ENCODE results near the gene RANGRF.
"Not testable (repeated sequence)": the region's sequence is repeated elsewhere in the genome, so short reads cannot be mapped to it uniquely, and the experiment has no call there.

RANGRF gene, protein sequence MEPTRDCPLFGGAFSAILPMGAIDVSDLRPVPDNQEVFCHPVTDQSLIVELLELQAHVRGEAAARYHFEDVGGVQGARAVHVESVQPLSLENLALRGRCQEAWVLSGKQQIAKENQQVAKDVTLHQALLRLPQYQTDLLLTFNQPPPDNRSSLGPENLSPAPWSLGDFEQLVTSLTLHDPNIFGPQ

DNA sequence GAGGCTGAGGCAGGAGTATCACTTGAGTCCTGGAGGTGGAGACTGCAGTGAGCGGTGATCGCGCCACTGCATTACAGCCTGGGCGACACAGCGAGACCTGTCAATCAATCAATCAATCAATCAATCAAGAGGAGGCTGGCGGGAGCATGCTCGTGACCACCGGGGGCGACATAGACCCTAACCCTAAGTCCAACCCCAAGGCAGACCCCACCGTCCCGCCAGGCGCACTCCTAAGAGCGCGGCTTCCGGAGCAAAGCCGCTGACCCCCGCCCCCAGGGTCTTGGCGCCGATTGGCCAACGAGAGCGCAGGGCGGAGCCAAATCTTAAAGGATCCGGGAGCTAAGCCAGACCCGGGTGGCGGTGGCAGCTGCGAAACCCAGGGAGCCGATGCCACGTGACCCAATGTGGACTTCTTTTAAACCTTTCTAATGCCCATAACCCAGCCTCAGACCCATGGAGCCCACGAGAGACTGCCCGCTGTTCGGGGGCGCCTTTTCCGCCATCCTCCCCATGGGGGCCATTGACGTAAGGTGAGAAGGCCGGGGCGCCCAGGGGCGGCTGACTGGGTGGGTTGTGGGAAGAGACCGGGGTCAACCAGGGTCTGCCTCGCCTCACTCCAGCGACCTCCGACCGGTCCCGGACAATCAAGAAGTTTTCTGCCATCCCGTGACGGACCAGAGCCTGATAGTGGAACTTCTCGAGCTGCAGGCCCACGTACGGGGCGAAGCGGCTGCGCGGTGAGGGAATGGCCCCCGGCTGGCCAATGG, at the start of gene RANGRF:
Gene RANGRF (plus strand): TSS at position 335 of the 767 bp plus-strand sequence. CDS start 119 bp downstream, at position 454.
- DNase-seq (ENCODE audit: low spot score) = peak; percentile 94

DNA sequence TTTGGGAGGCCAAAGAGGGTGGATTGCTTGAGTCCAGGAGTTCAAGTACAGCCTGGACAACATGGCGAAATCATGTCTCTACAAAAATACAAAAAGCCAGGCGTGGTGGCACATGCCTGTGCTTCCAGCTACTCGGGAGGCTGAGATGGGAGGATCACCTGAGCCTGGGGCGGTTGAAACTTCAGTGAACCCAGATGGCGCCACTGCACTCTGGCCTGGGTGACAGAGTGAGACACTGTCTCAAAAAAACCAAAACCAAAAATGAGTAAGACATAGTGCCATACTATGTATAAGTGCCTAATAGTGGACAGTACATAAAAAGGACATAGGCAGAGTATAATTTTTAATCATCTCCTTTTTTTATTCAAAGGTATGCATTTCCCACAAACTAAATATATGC, 44.6 kb upstream of the RANGRF start:
- no peak for DNase-seq (ENCODE audit: low spot score)

DNA sequence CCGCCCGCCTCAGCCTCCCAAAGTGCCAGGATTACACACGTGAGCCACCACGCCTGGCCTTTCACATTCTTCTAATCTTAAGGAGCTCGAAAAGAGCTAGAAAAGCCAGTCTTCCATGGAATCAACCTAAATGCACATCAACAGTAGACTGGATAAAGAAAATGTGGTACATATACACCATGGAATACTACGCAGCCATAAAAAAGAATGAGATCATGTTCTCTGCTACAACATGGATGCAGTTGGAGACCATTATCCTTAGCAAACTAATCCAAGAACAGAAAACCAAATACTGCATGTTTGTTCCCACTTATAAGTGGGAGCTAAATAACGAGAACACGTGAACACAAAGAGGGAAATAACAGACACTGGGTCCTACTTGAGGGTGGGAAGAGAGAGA, 43.7 kb upstream of the RANGRF start:
- DNase-seq (ENCODE audit: low spot score) = no peak

DNA sequence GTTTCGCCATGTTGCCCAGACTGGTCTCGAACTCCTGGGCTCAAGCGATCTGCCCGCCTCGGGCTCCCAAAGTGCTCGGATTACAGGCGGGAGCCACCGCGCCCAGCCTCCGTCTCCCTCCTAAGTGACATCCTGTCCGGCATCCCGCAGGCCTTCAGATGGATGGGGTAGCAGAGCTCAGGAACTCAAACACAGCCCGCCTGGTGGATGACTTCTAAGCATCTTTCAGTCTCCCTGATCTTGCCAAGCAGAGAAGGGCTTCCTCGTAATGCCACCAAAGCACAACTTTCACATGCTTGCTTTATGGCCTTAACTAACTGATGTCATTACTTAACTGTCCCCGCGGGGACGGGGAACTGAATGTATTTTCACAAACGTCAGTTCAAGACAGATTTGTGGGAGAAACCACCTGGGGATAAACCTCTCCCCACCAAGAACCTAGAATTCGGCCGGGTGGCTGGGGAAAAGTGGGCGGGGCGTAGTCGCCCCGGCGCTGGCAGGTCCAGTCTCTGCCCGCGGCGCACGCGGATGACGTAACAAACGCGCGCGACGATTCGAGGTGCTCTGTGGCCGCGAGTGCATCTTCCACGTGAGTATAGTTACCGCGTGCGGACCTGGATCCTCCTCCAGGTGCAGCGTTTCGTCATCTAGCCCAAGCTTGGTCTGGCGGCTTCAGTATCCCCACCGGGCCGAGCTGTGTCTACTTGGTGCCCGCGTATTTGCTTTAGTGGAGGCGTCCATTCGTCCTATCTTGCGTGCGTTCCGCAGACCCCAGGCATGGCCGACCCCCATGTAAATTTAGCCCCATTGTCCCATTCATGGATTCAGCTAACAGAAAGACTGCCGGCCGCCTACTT, 39.5 kb upstream of the RANGRF start, which contains the start of gene PFAS:
Gene PFAS (plus strand): TSS at position 539 of the 857 bp plus-strand sequence. CDS start 4,649 bp downstream, outside the sequence.
- DNase-seq (ENCODE audit: low spot score) = peak; percentile 80

DNA sequence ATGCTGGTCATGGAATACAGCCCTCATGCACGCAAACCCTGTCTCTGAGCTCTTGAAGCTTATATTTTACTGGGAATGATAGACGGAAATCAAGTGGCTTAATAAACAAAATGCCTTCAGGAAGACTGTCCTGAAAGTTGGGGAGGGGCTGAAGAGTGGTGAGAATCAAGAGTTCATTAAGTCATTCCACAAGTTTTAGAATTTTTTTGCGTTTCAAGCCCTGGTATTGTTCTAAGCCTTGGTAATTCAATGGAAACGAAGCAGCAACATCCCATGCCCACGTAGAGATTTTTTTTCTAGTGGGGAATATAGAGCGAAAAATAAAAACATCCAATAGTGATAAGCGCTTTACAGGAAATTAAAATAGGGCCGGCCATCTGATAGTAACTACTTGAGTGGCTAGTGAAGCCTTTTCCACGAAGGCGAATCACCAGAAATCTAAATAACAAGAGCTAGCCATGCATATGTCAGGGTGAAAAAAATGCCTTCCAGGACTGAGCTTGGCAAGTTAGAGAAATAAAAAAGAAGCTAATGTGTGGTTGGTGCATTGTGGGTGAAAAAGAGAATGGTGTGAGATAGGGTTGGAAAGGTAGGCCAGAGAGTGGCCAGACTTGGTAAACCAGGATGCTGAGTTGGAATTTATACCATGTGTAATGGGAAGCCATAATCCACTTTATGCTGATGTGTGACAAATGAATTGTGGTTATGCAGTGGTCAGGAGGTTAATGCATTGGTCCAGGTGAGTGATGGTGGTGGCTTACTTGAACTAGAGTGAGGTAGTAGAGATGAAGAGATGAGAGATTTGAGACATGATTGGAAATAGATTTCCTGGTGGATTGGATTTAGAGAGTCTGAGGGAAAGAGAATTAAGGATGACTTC, 38.6 kb upstream of the RANGRF start:
- no peak for DNase-seq (ENCODE audit: low spot score)

DNA sequence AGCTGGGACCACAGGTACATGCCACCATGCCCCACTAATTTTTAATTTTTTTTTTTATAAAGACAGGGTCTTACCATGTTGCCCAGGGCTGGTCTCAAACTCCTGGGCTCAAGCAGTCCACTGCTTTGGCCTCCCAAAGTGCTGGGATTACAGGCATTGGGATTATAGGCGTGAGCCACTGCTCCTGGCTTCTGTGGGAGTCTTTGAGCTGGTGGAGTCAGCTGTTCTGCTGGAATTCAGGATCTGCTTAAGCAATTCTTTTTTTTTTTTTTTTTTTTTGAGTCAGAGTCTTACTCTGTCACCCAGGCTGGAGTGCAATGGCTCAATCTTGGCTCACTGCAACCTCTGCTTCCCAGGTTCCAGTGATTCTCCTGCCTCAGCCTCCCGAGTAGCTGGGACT, 37.1 kb upstream of the RANGRF start:
- DNase-seq (ENCODE audit: low spot score) = not testable (repeated sequence)

DNA sequence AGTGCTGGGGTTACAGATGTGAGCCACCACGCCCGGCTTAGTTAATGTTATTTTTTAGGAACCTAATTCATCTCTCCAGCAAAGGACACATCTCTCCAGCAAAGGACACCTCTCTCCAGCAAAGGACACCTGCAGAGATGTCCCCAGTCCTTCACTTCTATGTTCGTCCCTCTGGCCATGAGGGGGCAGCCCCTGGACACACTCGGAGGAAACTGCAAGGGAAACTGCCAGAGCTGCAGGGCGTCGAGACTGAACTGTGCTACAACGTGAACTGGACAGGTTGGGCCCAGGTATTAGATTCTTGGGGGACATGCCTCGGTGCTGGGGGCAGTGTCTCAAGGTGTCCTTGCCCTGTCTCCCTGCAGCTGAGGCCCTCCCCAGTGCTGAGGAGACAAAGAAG, 34.7 kb upstream of the RANGRF start:
- no peak for DNase-seq (ENCODE audit: low spot score)

DNA sequence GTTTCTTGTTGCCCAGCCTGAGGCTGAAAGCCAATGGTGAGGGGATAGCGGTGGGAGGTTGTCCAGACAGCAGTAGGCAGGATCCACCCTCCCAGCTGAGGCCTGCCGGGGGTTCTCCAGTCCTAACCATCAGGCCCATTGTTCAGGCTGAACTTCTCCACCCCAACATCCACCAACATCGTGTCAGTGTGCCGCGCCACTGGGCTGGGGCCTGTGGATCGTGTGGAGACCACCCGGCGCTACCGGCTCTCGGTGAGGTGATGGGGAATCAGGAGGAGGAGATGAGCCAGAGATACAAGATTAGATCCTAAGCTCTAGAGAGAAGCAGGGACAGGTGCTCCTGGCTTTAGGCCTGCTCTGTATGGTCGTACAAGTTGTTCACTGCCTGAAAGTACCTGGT, 33.6 kb upstream of the RANGRF start:
- no peak for DNase-seq (ENCODE audit: low spot score)

DNA sequence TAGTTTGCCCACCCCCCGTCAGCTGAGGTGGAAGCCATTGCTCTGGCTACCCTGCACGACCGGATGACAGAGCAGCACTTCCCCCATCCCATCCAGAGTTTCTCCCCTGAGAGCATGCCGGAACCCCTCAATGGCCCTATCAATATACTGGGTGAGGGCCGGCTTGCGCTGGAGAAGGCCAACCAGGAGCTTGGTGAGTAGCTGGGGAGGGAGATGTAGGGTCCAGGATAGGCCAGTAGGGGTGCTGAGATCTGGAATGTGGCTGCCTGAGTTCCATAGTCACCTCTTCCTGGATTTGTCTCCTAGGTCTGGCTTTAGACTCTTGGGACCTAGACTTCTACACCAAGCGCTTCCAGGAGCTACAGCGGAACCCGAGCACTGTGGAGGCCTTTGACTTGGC, 33.0 kb upstream of the RANGRF start:
- no peak for DNase-seq (ENCODE audit: low spot score)

DNA sequence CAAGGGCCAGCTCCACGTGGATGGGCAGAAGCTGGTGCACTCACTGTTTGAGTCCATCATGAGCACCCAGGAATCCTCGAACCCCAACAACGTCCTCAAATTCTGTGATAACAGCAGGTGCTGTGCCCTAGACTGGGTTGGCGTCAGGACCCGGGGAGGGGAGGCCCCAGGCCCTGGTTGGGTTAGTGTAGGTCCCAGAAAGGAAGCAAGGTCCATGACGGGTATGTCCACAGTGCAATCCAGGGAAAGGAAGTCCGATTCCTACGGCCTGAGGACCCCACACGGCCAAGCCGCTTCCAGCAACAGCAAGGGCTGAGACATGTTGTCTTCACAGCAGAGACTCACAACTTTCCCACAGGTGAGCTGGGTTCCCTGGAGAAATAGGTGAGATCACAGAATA, 32.2 kb upstream of the RANGRF start:
- DNase-seq (ENCODE audit: low spot score) = no peak

DNA sequence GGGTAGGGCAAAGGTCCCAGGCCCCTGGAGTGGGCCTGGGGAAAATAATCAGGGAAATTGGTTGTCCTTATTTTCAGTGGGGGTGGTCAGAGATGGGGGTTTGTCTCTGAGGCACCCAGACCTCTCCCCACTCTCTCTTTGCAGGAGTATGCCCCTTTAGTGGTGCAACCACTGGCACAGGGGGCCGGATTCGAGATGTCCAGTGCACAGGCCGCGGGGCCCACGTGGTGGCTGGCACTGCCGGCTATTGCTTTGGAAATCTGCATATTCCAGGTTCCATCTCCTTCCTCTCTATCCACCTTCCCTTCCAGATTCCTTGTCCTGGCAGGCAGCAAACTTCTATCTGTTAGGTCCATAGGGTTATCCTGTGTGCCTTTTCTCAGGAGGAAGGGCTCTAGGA, 31.8 kb upstream of the RANGRF start:
- no peak for DNase-seq (ENCODE audit: low spot score)

DNA sequence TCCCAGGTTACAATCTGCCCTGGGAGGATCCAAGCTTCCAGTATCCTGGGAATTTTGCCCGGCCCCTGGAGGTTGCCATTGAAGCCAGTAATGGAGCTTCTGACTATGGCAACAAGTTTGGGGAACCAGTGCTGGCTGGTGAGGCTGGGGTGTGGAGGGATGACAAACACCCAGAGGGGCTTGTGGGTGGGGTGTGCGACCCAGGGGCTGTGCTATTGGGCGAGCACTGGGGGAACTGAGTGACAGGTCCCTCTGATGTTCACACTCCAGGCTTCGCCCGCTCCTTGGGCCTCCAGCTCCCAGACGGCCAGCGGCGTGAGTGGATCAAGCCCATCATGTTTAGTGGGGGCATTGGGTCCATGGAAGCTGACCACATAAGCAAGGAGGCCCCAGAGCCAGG, 30.7 kb upstream of the RANGRF start:
- no peak for DNase-seq (ENCODE audit: low spot score)

DNA sequence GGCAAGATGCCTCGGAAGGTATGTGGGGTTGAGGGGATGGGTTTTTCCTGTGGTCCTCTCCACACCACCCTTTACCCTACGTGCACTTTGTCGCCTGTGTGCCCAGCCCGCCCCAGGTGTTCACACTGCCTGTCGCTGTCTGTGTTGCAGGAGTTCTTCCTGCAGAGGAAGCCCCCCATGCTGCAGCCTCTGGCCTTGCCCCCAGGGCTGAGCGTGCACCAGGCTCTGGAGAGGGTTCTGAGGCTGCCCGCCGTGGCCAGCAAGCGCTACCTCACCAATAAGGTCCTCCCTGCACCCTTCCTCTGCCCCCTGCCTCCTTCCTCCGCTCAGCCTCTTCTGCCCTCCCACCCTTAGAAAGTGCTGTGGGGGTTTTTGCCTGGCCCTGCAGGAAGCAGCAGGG, 24.1 kb upstream of the RANGRF start:
- DNase-seq (ENCODE audit: low spot score) = no peak

DNA sequence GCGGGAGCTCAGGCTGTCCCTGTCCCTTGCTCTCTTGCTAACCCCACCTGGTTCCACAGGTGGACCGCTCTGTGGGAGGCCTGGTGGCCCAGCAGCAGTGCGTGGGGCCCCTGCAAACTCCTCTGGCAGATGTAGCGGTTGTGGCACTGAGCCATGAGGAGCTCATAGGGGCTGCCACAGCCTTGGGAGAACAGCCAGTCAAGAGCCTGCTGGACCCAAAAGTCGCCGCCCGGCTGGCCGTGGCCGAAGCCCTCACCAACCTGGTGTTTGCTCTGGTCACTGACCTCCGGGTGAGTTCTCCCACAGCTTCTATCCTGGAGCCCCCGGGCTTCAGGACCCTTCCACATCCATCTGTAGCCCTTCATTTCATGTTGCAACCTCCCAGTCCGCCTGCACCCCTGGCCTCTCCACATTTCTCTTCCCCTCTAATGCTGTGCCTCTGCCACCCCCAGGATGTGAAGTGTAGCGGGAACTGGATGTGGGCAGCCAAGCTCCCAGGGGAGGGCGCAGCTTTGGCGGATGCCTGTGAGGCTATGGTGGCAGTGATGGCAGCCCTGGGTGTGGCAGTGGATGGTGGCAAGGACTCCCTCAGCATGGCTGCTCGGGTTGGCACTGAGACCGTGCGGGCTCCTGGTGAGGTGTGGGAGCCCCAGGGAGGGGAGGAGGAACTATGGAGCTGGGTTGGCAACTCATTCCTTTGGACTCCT, 23.5 kb upstream of the RANGRF start:
- DNase-seq (ENCODE audit: low spot score) = no peak

DNA sequence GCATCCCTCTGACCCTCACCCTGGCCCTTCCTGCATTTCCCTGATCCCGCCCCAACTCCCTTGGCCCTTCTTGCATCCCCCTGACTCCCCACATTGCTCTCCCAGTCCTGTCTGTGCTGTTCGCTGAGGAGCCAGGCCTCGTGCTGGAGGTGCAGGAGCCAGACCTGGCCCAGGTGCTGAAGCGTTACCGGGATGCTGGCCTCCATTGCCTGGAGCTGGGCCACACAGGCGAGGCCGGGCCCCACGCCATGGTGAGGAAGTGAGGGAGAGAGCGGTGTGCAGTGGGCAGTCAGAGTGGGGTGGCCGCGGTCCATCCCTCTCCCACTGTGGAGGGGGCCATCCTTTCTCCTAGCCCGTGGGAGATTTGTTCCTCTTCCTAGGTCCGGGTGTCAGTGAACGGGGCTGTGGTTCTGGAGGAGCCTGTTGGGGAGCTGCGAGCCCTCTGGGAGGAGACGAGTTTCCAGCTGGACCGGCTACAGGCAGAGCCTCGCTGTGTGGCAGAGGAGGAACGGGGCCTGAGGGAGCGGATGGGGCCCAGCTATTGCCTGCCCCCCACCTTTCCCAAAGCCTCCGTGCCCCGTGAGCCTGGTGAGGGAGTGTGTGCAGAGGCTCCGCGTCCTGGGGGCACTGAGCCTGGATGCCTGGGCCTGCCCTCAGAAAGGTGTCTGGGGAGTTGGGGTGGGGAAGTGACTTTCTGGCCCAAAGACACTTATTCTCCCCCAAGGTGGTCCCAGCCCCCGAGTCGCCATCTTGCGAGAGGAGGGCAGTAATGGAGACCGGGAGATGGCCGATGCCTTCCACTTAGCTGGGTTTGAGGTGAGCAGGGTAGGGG, 21.6 kb upstream of the RANGRF start:
- no peak for DNase-seq (ENCODE audit: low spot score)

DNA sequence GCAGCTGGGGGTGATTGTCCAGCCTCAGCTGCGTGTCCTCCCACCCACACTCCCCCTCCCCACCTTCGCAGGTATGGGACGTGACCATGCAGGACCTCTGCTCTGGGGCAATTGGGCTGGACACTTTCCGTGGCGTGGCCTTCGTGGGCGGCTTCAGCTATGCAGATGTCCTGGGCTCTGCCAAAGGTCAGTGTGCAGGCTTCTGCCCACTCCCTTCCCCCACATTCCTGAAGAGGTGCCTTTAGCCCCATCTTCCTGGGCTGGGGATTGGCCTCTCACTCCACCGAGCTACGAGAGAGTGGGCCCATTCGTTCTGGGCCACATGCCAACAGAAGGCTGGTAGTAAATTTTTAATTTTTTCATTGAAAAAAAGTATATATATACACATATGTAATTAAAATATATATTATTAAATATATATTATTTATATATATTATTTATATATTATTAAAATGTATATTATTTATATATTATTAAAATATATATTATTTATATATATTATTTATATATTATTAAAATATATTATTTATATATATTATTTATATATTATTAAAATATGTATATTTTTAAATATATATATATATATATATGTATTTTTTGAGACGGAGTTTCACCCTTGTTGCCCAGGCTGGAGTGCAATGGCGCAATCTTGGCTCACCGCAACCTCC, 20.9 kb upstream of the RANGRF start:
- DNase-seq (ENCODE audit: low spot score) = no peak

DNA sequence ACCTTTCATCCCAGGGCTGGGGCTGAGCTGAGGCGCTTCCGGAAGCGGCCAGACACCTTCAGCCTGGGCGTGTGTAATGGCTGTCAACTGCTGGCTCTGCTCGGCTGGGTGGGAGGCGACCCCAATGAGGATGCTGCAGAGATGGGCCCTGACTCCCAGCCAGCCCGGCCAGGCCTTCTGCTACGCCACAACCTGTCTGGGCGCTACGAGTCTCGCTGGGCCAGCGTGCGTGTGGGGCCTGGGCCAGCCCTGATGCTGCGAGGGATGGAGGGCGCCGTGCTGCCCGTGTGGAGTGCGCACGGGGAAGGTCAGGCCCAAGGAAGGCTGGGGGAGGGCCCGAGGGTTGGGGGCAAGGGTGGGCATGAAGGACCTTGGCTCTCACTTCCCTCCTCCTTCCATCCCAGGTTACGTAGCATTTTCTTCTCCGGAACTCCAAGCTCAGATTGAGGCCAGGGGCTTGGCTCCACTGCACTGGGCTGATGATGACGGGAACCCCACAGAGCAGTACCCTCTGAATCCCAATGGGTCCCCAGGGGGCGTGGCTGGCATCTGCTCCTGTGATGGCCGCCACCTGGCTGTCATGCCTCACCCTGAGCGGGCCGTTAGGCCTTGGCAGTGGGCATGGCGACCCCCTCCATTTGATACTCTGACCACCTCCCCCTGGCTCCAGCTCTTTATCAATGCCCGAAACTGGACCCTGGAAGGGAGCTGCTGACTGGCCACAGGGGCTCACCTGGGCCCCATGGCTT, 19.7 kb upstream of the RANGRF start:
- DNase-seq (ENCODE audit: low spot score) = no peak

DNA sequence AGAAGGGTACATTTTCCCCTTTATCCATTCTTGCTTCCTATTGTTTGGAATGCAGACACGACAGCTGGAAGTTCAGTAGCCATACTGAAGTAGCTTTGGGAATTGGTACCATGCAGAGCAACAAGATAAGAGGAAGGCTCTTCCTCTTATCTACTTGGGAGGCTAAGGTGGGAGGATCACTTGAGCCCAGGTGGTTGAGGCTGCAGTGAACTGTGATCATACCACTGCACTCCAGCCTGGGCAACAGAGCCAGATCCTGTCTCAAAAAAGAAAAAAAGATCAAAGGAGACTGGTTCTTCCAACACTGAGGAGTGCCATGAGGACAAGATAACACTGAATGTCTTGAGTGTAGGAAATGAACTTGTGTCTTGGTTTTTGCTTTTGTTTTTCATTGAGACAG, 16.0 kb upstream of the RANGRF start:
- no peak for DNase-seq (ENCODE audit: low spot score)

DNA sequence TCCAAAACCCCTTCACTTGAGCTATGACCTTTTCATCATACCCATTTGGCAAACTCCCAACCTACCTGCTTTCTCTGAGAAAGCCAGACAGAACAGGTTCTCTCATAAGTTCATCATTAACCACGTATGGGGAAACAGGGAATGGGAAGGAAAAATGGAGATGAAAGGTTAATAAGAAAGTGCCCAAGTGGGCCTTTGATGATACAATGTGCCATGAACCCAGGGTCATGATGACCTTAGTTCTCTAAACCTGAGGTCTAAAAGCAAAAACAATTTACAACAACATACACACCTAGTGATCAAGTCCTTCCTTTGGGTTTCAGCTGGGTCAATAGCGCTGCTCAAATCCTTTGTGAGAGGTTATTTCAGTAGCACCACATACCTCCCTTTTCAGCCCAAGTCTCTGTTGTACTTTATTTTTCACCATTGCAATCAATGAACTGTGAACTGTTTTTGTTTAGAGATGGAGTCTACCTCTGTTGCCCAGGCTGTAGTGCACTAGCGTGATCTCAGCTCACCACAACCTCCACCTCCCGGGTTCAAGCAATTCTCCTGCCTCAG, 14.5 kb upstream of the RANGRF start:
- no peak for DNase-seq (ENCODE audit: low spot score)
